NT2/D1 (cell line): Measurements from ENCODE around the gene WFDC11.

ENCODE experiments used
- YY1 ChIP-seq: IDR thresholded peaks from 2 replicates; pipeline ENCODE4 v1.6.1; 2011; ENCODE audit not compliant: insufficient read length, insufficient read depth
- ZNF274 ChIP-seq: IDR thresholded peaks from 2 replicates; pipeline ENCODE4 v1.6.1; 2011; ENCODE audit warnings: mild to moderate bottlenecking, low read depth, low read length

DNA sequence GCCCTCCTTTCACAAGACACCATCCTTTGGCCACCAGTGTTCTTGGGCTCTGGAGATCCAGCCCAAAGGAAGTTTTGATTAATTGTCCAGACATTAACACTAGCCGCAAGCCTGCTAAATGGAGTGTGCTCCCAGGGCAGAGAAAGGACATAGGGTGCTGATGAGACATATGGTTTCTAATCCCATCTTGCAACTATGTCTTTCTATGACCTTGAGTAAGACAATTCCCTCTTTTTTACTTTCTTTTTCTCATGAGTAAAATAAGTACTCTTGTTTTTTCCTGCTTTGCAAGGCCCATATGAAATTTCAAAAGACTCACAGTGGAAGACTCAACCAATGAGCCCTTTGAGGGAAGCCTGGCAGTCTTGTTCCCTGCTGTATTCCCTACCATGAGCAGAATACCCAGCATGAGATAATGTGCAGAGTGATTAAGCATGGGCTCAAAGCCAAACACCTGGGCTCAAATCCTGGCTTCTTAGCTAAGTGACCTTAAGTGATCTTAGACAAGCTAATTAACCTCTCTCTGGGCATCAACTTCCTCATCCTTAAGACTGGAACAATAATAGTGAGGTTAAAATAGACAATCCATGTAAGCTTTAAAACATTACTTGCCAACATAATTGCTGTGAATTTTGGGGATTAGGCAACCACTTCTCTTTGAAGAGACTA is 35.1 kb upstream of the WFDC11 start, which contains the start of gene WFDC10B:
- TF ChIP-seq ZNF274 (no peak), YY1 (no peak)
